Stimulated activated CD4-positive, alpha-beta T cell treated with anti-CD3 and anti-CD28 coated beads, Interleukin-4, amount 100 ng/mL, for 48 hours (primary cell): ENCODE results near the gene CACNA2D3.

Experiments
- DNase-seq, 2 donors: peaks; one replicate each; pipeline ENCODE4 v3.0.0-alpha.2; 2020; ENCODE audit warnings: low read depth in 2 of 2

CACNA2D3 gene

DNA sequence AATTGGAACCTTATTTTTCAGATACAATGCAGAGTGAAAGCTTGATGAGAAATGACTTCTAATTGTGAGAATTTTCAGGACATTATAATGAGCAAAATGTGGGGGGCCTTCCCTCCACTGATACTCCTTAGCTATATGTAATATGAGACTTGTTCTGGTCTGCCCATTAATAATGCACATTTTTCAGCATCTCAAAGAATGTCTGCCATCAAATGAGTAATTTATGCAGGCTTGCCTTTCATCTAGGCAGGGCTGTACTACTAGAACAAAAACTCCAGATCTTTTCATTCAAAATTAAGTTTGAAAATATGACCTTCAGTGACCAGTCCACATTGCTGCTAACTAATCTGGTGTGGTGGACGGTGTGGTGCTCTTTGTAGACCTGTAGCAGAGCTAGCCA is 678.1 kb downstream of the CACNA2D3 start:
- no peak for DNase-seq

DNA sequence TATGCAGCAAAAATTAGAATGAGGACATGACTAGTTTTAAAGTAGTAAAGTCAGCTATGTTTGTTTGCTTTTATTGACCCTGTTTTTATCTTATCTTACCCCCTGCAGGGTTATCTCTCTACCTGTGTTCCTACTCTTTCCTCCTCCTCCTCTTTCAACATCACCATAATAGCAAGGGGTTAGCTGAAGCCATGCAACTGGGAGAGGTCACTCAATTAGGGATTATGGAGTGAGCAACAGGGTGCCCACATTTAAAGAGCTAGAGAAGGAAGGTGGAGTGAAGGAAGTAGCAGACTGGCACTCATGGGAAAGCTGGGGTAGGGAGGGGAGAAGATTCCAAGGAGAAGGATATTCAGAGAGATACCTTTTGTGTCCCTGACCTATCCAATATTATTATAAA is 679.6 kb downstream of the CACNA2D3 start:
- DNase-seq: no peak

DNA sequence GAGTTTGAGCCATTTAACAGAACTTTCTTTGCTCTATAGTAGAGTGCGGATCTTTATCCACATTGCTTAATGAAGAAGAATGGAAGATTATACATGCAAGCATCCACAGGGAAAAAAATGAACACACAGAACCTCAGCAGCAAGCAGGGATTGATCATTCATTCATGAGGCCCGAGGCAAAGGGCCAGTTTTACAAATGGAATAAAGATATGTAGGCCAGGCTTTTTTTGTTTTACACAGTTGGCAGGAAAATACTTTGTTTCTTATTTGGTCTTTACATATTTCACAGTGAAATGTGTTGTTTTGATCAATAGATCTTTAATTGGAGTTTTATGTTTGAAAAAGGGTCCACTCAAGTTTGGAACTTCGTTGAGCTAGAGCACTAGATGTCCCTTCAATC is 688.0 kb downstream of the CACNA2D3 start:
- DNase-seq: no peak

DNA sequence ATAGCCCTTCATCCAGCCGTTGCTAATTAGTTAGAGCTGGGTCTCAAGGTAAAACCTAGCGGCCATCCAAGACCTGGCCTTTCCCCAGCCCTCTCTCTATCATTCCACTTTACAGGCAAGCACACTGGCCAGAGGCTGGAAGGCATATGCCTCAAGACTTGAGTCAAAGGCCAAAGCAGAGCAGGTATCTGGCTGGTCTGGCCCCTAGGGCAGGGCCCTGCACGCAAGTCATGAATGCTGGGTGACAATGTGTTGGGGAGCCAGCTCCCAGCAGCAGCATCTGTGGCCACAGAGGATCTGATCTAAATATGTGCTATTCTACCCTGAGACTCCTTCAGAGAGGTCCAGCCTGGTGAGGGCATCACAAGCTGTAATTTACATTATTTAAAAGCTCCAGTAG is 691.9 kb downstream of the CACNA2D3 start:
- DNase-seq: no peak

DNA sequence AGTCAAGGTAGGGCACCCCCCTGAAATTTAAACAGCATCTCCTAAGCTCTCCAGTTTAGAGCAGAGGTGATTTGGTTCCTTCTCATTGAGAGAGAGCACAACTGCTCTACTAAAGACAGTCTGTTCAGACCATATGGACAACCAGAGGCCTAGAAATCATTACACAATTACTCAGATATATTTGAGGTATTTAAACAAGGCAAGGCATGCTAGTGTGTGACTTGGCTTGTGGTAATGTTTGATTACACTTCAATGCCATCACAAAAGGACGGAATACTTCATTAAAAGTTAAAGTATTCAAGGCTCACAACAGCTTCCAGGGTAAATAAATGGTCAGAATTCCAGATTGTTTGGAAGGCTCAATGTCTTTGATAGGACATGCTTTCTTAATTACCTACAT is 695.3 kb downstream of the CACNA2D3 start:
- no peak for DNase-seq

DNA sequence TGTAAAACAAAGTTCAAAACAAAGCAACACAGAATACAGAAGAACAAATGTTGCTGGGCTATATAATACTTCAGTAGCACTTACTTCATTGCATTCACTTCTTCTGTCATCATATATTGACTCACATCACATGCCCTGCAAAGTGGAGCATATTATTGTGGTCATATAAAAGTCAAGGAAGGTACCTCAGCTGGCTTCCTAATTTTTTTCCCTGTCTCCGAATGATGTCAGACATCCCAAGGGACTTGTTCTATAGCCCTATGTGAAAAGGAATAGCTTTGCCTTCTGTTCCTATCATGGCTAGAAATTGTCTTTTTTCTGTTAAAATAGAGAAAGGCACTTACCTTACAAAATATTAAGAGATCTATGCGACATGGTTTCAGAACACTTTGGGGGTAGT is 696.1 kb downstream of the CACNA2D3 start:
- DNase-seq: no peak

DNA sequence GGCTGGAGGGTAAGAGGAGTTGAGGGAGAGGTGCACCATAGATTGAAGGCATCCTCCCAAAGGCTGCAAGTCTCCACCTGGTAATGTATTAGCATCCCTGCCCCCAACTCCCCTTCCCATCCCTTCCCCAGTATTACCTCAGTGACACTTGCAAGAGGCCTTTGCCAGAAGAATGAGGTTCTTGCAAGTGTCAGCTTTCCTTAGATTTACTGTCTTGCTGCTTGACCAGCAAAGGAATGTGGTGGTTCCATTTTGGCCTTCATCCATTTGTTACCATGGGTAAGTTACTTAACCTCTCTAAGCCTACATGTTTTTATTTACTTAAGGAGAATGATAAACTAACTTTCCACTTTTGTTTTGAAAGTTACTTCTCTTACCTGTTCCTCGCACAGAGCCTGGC is 696.6 kb downstream of the CACNA2D3 start:
- no peak for DNase-seq

DNA sequence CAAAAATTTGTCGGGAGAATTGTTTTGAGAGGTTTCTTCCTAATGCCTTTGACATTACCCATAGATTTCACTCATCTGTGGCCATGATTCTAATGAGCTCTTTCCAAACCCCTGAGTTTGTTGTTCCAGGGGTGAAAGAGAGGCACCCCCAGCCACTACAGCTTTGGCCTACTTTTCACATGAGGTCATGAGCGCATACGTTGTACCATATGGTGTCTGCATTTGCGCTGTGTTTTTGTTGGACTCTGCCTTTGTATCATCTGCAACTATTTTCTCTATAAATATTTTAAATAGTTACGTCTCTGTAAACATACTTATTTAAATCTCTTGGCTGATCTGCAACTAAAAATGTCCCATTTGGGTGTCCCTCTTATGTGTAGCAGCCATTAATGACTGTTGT is 697.6 kb downstream of the CACNA2D3 start:
- DNase-seq: no peak

DNA sequence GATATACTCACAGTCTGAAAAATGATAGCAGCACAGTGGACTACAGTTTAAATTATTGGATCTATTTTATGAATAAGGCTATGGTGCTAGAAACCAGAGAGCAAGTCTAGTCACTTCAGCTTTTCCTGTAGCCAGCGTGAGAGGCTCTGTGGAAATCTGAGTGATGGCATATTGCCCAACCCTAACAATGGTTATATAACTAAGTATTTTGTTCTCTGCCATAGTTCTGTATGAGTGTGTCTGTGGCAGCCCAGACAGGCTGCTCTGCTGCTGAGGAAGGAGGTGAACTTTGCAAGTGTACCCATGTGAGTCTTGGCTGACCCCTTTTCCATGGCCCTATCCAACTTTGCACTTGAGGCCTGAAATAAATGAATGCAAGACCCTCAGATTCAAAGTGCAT is 699.9 kb downstream of the CACNA2D3 start:
- DNase-seq: no peak

DNA sequence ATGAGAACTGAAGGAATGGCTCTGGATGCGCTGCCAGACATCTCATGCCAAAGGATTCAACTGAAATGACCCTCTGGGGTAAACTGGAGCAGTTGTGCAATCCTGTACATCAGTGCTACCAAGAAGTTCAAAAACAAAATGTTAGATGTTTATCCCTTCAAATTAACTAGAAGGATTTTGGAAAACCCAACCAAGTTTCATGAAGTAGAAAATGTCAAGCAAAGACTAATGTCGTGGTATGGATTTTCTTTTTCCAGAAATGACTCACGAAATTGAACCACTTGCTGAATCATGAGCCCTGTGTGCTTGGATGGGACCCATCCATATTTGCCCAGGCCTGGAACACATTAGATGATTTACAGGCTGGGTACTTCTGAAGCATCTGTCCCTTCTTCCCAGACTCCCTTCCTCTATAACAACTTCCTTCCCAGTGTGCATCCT is 703.9 kb downstream of the CACNA2D3 start:
- no peak for DNase-seq

DNA sequence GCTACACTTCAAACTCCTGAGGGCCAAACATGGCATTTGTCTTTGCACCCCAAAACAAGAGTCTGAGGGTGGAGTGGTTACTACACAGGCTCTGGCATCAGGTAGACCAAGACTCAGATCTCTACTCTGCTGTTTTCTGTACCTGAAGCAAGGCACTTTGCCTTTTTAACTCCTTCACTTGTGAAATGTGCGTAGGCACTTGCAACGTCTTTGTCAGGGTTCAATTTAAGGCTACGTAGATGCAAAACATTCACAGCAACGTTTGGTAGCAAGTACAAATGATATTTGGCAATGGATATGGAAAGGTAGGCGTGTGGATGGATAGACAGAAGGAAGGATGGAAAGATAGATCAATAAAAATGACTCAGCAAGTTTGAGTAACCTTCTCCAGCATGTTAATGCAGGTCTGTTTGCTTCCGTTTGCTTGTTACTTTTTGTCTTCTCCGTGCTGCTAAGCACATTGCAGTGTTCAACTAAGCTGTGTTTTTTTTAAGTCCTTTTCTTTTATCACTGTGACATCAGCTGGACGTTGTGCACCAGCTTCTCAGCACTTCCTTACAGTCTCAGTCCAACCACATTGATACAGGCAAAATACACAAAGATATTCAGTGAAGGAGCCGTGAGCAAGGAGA is 704.8 kb downstream of the CACNA2D3 start:
- no peak for DNase-seq

DNA sequence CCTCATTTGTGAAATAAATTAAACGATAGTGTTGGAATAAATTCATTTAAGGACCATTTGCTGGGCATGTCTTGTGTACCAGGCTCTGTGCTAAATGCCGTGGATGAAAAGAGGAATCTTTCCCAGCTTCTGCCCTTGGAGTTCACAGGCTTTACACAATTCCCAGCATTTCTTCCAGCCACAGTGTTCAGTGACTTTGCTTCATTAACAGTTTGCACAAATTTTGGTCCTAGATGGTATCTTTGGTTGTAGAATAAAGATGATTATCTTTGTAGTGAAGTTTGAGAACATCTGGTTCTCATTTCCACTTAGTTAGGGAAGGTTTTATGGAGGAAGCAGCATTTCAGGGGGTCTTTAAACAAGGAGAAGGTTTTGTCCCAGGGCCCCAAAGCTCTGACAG is 705.4 kb downstream of the CACNA2D3 start:
- no peak for DNase-seq

DNA sequence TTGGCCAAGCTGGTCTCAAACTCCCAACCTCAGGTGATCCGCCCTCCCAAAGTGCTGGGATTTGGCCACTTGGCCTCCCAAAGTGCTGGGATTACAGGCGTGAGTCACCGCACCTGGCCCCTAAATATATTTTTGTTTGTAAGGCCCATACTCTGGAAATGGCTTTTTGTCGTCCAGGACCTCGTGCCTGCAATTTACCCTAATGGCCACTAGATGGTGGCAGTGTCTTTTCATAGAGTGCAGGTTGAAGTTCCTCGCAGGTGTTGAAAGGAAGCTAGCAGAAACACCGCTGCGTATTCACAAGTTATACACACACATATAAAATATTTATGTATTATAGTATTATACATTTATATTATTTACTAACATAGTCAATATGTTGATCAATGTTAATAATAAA is 708.3 kb downstream of the CACNA2D3 start:
- no peak for DNase-seq

DNA sequence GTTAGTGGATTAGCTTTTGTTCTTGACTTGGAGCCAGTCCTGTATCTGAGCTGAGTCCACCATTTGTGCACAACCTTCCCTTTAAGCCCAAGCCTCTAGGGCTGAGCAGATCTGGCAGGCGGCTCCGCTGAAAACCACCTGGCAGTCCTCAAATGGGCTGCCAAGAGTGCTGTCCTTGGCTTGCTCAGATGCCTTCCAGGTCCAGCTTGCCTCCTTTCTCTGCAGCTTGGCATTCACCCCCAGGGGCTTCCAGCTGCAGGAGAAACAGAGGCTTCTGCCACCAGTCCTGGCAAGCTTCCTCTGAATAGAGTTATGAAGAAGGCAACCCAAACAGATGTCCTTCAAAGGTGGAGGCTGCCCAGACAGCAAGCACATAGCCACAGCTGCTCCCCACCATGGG is 708.8 kb downstream of the CACNA2D3 start:
- no peak for DNase-seq

DNA sequence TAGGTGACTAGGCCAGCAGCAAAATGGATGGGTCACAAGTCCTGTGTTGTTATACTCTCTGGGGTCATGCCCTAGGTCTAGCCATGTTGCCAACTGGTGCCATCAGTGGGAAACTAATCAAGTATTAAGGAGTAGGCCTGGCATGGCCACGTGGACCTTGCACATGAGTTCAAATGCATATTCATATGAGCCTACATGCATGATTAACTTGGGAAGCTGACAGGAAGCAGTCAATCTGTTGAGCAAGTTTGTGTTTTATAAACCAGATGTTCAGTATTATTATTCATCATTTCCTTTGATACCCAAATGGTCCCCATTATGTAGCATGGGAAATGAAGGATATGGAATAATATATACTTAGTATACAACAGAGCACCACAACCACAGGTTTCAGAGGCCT is 710.5 kb downstream of the CACNA2D3 start:
- no peak for DNase-seq

DNA sequence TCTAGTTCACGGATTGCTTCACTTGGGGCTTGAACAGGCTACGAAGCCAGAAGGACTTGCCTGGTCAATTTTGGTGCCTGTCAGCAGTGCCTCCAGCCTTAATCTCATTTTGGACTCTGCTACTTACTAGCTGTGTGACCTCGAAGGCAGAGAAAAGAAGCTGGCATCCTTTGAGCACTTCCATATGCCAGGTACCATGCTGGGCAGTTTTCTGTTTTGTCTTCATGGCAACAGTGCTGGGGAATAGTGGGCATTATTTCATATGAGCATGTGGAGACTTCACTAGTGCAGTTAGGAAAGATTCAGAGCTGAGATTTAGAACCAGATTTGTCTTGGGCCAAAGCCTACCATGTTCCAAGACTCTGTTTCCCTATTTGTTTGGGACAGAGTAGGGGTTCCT is 713.3 kb downstream of the CACNA2D3 start:
- no peak for DNase-seq

DNA sequence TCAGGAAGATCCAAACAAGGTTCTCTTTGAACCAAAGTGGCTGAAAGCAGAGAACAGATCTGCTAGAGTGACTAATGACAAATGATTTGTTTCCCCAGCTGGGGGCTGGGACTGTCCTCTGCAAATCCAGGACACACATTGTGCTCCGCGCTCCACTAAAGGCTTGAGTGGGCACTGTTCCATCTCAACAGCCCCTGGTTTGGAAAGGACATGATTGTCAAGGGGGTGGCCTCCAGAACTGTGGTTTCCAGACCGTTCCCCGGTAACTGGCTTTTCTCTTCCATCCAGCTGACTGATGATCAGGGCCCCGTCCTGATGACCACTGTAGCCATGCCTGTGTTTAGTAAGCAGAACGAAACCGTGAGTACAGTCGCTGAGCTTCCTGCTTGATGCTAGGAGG is 714.5 kb downstream of the CACNA2D3 start:
- DNase-seq: no peak

DNA sequence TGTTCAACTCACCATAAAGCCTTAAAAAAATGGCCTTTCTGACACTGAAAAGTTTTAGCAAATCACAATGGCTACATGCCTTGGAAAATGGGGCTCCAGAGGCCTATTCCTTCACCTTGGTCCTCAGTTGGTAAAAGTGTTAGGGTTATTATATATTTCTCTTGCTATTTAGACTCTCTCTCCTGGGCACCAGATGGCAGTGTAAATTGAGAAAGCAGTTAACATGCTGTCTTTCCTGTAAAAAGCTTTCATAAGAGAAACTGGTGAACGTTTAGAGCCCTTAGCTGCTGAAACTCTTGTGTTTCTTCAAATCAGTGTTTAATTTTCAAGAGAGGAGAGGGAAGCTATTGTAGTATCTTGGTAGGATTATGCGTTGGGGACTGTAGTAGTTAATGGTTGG is 715.6 kb downstream of the CACNA2D3 start:
- no peak for DNase-seq

DNA sequence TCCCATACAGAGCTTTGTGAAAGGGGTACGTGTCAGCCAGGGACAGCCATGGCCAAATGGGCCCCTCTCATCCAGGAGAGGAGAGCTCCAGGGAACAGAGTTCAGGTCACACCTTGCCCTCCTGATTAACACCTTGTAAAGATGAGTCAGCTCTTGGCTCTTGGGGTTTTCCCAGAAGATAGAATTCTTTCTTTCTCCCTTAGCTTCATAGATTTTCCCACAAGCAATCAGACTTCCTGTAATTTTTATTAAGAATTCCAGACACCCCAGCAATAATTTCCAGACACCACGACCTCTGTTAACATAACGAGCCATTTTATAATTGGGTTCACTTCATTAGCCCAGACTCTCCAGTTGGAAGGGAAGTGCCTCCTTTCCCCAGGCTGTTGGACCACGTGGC is 719.1 kb downstream of the CACNA2D3 start:
- no peak for DNase-seq

DNA sequence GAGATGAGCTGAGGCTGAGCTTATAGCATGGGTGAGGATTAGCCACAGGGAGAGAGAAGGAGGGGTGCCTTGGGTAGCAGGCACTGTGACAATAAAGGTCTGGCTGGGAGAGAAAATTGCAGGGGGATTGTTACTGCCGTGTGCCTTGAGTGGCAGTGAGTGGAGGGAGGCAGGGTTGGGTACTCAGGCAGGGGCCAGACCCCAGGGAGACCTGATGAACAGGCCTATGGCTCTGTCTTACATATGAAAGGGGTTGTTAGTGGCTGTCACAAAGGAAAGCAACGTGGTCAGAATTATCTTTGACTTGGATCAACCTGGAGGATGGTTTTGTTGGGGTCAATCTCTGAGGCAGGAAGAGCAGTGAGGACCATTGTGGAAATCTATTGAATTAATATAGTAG is 721.0 kb downstream of the CACNA2D3 start:
- DNase-seq: no peak

DNA sequence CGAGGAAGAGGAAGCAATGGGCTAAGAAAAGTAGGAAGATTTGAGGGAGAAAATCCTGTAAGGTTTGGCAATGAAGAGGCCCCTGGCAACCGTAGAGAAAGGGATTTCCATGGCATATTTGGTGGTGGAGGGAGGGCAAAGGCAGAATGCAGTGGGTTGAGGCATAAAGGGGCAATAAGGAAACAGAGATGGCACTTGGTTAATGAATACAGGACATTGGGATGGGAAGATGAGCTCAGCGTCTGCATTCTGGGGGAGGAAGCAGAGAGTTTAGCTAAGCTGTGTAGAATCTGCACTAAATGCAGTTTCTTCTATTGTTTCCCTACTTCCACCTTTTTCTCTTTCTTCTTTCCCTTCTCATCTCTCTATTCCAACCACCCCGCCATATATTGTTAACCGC is 721.9 kb downstream of the CACNA2D3 start:
- no peak for DNase-seq

DNA sequence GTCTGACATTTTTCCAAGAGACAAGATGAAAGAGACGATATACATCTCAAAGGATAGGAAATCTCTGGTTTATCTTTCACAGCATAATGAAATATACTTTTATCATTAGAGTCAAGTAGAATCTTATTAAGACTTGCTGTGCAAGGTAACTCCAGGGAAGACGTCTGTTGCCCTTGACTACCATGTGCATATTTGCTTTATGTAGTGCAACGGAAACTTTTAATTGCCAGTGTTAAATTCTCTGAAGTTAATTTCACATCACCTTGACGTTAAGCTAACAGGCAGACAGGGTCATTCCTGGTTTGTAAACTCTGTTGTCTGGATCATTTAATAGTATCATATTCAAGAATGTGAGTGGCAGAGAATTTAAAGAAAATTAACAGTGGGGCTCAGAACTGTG is 722.7 kb downstream of the CACNA2D3 start:
- no peak for DNase-seq

DNA sequence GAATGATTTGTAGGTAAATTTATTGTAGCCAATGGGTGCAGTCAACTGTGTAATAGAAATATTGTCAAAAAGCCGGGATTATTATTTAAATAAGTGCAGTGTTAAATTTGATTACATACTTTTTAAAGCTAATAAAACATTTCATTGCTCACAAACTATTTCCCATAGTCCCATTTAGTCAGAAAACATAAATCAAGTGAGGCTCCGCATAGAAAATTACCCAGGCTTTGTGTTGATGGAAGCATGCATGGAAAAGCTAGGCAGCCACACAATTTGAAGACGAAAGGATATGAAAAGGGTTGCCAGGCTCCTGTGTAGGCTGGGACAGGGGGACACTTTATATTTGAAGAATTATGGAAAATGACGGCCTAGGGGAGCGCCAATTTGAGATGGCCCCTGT is 723.2 kb downstream of the CACNA2D3 start:
- DNase-seq: no peak

DNA sequence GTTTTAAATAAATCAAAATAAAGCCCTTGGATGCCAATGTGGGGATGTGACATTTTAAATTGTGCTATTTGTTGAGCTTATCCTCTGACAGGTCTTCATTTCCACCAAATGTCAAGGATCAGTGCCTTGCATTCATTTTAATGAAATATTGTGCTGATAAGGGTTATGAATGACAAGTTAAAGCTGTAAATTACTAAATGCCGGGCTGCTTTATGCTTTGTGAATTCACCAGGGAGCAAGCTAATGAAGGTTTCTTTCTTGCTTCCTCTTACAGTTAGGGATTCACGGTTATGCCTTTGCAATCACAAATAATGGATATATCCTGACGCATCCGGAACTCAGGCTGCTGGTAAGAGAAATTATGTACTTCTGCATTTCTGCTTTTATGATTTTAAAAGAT is 723.8 kb downstream of the CACNA2D3 start:
- DNase-seq: no peak

DNA sequence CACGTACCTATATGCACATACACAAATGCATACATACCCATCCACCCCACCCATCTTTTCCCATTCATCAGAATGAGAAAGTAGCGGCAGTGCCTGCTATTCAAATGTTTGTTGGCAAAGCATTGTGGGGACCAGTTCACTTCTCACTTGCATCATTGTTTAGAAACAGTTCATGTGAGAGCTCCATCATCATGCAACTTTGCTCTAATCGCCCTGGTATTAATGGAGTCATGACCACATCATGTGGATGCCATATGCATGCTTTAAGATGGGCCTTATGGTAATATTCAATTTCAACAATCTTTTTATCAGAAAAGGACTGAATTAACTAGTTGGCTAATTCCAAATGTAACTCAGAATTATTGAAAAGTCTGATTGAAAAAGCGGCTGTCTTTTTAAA is 725.0 kb downstream of the CACNA2D3 start:
- no peak for DNase-seq
